SKM-1 treated with dmso at 0.1 percent for 144 hours (cell line): ENCODE results near the gene SETBP1.

Source experiments
- DNase-seq: peaks from one replicate; lab custom pipeline; 2025; ENCODE audit not compliant: unreplicated experiment; lab: John Stamatoyannopoulos, UW

SETBP1 gene

GRCh38 chr18:44811572-44812125 lies 131.0 kb downstream of the SETBP1 start:
- no peak for DNase-seq

GRCh38 chr18:44812426-44812825 lies 131.7 kb downstream of the SETBP1 start:
- DNase-seq = no peak

GRCh38 chr18:44813586-44813985 lies 132.9 kb downstream of the SETBP1 start:
- DNase-seq = no peak

- DNase-seq = no peak
Observed at GRCh38 chr18:44815108-44815507, 134.4 kb downstream of the SETBP1 start.

- no peak for DNase-seq
Observed at GRCh38 chr18:44816050-44816449, 135.4 kb downstream of the SETBP1 start.

- no peak for DNase-seq
Observed at GRCh38 chr18:44816477-44816876, 135.8 kb downstream of the SETBP1 start.

- DNase-seq = no peak
Observed at GRCh38 chr18:44817831-44818473, 137.3 kb downstream of the SETBP1 start.

- no peak for DNase-seq
Observed at GRCh38 chr18:44818668-44819403, 138.1 kb downstream of the SETBP1 start.

GRCh38 chr18:44819944-44820510 lies 139.3 kb downstream of the SETBP1 start:
- no peak for DNase-seq

GRCh38 chr18:44821924-44822323 lies 141.2 kb downstream of the SETBP1 start:
- DNase-seq = no peak

GRCh38 chr18:44823286-44823685 lies 142.6 kb downstream of the SETBP1 start:
- no peak for DNase-seq

GRCh38 chr18:44823782-44824181 lies 143.1 kb downstream of the SETBP1 start:
- DNase-seq = no peak

GRCh38 chr18:44824884-44825283 lies 144.2 kb downstream of the SETBP1 start:
- DNase-seq = no peak

- no peak for DNase-seq
Observed at GRCh38 chr18:44826418-44827259, 146.0 kb downstream of the SETBP1 start.

- no peak for DNase-seq
Observed at GRCh38 chr18:44828080-44828479, 147.4 kb downstream of the SETBP1 start.

GRCh38 chr18:44830581-44830980 lies 149.9 kb downstream of the SETBP1 start:
- no peak for DNase-seq

- no peak for DNase-seq
Observed at GRCh38 chr18:44833786-44834185, 153.1 kb downstream of the SETBP1 start.

GRCh38 chr18:44834867-44835469 lies 154.3 kb downstream of the SETBP1 start:
- no peak for DNase-seq

- no peak for DNase-seq
Observed at GRCh38 chr18:44835703-44836102, 155.0 kb downstream of the SETBP1 start.

GRCh38 chr18:44836263-44836662 lies 155.6 kb downstream of the SETBP1 start:
- no peak for DNase-seq
